Retinal pigment epithelial cell (primary cell): ENCODE results near the gene SHROOM1.

Experiments used
- DNase-seq: peaks from one replicate; pipeline ENCODE4 v3.0.0-alpha.2; 2010; ENCODE audit warnings: low read depth
- H3K4me3 ChIP-seq: 2 replicates; pipeline ENCODE4 v1.5.1; 2011; ENCODE audit warnings: mild to moderate bottlenecking, low read length, control low read depth, moderate library complexity
- TF ChIP-seq, protein P1 (sequence below): conservative IDR thresholded peaks from 2 replicates; pipeline ENCODE4 v1.5.1; 2011; ENCODE audit warnings: low read depth, low read length, control low read depth, inconsistent platforms

Gene SHROOM1

DNA sequence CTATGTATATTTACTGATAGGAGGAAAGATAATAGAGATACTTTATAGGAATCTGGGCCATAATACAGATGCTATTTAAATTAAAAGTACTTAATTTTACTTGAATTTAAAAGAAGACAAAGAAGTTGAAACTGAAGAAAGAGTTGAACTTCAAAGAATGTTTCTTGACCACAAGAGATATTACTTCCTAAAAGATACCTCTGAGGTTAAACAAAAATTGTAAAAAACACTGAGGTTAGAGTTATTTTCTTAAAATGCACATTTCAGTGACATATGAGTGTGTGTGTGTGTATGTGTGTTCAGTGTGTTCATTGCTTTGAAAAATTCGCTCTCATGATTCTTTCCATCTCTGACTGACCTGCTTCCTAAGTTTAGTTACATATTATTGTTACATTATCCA lies 49.9 kb downstream of the SHROOM1 start:
- TF ChIP-seq, protein P1, sequence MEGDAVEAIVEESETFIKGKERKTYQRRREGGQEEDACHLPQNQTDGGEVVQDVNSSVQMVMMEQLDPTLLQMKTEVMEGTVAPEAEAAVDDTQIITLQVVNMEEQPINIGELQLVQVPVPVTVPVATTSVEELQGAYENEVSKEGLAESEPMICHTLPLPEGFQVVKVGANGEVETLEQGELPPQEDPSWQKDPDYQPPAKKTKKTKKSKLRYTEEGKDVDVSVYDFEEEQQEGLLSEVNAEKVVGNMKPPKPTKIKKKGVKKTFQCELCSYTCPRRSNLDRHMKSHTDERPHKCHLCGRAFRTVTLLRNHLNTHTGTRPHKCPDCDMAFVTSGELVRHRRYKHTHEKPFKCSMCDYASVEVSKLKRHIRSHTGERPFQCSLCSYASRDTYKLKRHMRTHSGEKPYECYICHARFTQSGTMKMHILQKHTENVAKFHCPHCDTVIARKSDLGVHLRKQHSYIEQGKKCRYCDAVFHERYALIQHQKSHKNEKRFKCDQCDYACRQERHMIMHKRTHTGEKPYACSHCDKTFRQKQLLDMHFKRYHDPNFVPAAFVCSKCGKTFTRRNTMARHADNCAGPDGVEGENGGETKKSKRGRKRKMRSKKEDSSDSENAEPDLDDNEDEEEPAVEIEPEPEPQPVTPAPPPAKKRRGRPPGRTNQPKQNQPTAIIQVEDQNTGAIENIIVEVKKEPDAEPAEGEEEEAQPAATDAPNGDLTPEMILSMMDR, result no peak
- DNase-seq, result no peak
- H3K4me3 ChIP-seq, result no peak overlapping the region

DNA sequence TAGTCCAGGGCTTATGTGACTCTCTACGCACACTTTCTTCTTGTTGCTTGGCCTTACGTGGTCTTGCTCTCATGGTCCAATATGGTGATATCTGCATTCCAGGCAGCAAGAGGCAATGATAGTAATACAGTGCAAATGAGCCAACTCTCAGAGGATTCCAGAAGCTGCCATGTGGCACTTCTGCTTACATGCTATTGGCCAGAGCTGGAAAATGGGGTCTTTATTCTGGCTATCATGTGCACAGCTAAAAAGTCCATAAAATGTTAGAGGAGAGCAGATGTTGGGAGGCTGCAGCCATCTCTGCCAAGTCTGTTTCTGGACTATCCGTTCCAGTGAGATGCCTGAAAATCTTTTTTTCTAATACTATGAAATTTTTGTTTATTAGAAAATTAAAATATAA lies 50.5 kb downstream of the SHROOM1 start:
- TF ChIP-seq, protein P1, result no peak
- DNase-seq, result no peak
- H3K4me3 ChIP-seq, result no peak overlapping the region

DNA sequence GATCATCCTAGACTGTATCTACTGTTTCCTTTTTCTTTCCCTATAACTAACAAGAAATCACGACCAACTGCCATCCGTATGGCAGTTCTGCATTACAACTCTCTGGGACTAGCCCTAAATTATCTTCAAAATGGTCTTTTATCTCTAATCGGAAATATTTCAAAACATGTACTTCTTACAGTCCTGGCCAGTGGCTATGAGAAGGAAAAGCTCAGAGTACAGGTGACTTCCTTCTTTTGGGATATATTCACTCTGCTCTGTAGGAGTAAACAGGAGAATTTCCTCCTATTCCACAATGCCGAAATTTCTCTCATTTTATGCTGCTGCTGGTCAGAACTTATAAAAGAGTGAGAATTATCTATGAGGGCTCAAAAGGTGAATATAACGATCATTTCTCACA lies 51.6 kb downstream of the SHROOM1 start:
- H3K4me3 ChIP-seq, result no peak overlapping the region
- TF ChIP-seq, protein P1, result no peak
- no peak for DNase-seq

DNA sequence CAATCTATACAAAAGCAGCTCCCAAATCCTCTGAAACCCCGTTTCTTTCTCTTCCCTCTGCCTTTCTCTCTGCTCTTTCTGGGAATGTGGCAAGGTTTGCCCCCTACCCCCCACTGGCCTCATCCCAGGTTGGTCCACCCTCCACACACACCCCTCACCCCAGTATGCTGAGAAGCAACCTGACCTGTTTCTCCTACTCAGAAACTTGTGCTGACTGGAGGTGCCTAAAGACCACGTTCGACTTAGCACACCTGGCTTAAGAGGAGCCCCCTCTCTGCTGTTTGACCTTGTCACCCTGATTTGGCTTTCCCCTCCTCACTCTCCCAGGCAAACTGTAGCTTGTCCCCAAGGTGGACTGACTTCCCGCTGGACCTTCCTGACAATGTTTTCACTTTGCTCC lies 52.3 kb downstream of the SHROOM1 start:
- DNase-seq, result no peak
- TF ChIP-seq, protein P1, result no peak
- H3K4me3 ChIP-seq, result peak overlapping the region; percentile 84

DNA sequence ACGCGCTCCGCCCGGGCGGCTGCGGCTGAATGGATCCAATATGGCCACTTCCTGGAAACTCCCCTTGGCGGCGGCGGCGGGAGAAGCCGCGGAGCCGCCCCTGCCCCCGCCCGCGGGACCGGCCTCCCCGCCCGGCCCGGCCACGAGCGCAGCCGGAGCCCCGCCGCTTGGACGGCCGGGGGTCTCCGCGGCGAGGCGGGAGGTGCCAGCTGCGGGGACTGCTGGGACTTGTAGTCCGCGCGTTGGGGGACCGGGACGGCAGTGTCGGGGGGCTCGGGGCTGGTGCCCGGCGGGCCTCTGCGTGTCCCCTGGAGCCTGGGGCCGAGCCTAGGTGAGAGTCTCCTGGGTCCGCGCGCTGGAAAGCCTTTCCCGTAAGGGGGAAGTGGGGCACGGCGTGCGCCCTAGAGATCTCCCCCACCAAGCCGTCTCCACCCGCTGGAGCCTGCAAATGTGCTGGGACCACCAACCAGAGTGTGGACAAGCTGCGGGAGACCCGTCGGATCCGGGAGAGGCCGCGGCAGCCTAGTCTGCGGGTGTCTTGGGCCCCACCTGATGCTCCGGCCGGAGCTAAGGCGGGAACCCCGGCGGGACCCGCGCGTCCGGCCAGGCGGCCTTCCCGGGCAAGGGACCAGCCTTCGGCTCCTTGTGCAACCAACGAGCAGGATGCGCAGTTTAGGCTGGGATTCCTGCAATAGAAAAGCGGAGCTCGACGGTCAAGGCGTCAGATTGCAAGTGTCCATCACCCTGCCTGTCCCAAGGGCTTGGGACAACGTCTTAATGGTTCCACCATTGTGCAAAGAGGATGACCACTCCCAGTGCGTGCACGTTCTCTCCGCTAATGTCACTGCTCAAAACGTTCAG lies 53.0 kb downstream of the SHROOM1 start, which contains the start of gene SEPTIN8:
TSS of gene SEPTIN8 (minus strand) at position 31 of the 861 bp plus-strand sequence. CDS start 102 bp downstream, outside the sequence.
- DNase-seq, result no peak
- TF ChIP-seq, protein P1, result no peak
- H3K4me3 ChIP-seq, result peak within 1 kb of the TSS; percentile 84

DNA sequence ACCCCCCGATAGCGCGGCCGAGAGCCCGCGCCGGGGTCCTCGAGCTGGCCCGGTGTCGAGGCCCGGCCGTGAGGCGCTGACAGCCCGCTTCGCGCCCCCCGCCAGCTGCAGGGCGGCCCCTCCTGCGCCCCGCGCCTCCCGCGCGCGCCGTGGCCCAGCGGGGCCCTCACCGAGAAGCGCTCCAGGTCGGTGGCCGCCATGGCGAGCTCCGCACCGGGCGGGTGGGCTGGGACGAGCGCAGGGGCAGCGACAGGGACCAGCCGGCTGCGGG lies 53.6 kb downstream of the SHROOM1 start:
- DNase-seq, result no peak
- TF ChIP-seq, protein P1, result no peak
- H3K4me3 ChIP-seq, result peak overlapping the region; percentile 84
